DND-41 (cell line): ENCODE data around the gene USP54.

Source experiments
- CTCF ChIP-seq: IDR thresholded peaks from 2 replicates; pipeline ENCODE4 v1.5.1; 2012; ENCODE audit warnings: borderline replicate concordance, low read length, moderate library complexity, mild to moderate bottlenecking; ENCODE audit not compliant: poor library complexity, severe bottlenecking; ENCODE audit errors: extremely low read depth
- EZH2 ChIP-seq: IDR thresholded peaks from 3 replicates; pipeline ENCODE4 v1.6.1; 2012; ENCODE audit warnings: borderline replicate concordance, low read depth, mild to moderate bottlenecking, moderate library complexity, low read length, inconsistent platforms; ENCODE audit not compliant: severe bottlenecking

DNA sequence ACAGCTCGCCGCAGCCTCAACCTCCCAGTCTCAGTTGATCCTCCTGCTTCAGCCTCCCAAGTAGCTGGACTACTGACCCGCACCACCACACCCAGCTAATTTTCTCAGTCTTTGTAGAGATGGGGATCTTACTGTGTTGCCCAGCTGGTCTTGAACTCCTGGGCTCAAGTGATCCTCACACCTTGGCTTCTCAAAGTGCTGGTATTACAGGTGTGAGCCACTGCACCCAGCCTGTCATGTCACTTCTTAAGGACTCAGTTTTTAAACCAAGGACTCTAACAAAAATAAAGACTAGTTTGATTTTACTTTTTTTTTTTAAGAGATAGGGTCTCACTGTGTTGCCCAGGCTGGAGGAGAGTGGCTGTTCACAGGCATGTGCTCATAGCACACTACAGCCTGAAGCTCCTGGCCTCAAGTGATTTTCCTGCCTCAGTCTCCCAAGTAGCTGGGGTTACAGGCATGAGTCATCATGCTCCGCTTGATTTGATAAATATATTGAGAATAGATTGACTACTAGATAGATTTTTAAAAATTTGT lies 78.9 kb downstream of the USP54 start:
- no peak for TF ChIP-seq CTCF
- TF ChIP-seq EZH2: no peak
